HTERT RPE-1 (cell line): Measurements from ENCODE around the gene UBE2J2.

Experiments used
- in situ Hi-C: fragments of 300-500 bp; cut with MboI; formaldehyde crosslinking; loops from 4 replicates; pipeline ENCODE4 v1.14.3; 2020; ENCODE audit warnings: low sequenced_read_pairs

UBE2J2 gene

GRCh38 chr1:1215881-1216605 is 57.6 kb downstream of the UBE2J2 start:
- in situ Hi-C loops: no loop called here

DNA sequence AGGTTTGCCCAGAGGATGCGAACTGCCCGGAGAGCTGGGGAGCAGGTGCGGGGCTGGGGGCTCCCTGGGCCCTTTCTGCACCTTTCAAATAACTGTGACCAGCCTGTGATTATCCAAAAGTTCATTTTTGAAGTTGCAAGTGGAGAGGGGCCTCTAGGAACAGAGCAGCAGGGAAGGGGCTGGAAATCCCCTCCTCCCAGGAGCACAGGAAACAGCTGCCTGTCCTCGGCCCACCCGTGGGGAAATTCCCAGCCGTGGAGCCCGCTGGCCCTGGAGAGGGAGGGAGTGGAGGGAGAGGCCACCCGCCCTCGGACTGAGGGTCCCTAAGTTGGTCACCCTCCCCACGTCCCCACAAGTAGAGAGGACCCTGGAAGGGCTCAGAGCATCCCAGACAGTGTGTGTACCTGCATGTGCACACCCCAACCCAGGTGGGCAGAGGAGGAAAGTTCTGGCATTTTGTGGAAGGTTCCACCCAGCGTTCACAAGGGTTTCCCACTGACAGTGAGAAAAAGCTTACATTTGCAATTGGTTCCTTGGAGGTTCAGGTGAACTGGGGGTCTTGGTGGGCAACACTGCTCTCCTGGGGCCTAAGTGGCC is 58.5 kb downstream of the UBE2J2 start:
- in situ Hi-C loops: no loop called here

DNA sequence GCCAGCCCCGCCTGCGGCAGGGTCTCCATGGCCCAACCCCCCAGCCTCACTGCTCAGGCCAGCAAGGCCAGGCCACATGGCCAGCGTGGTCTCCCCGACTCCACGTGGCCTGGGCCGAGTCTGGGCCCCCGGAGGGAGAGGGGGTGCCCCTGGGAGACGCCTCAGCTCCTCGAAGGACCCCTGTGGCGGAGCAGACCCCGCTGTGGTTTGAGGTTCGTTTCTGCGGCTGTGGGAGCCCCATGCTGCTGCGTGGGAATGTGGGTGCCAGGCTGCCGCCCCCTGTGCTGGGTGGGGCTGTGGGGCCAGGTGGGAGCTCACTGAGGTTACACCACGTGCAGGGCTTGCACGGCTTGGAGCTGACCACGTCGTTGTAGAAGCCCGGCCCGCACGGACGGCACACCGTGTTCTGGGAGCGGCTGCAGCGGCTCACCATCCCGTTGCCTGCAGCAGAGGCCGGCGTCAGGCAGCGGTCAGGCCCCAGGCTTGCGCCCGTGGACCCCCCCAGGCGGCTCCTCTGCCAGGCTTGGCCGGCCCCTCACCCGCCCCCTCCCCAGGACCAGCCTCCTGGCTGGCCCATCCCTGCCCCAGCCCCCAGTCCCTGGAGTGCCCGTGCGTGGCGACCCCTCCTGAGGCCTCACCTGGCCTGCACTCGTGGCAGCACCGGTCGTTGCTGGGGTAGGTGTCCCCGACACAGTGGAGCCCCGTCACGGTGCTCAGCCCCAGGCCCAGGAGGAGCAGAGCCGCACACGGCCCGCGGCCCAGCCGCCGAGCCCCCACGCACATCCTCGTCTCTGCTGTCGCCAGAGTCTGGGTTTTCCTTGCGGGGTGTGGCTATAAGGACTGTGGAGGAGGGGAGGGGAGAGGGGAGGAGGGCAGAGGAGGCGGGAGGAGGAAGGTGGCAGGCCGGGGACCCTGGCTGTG is 60.0 kb downstream of the UBE2J2 start, which contains the start of gene TNFRSF4:
TSS of gene TNFRSF4 (minus strand) at position 809 of the 921 bp plus-strand sequence. CDS start at position 783, 26 bp downstream.
- in situ Hi-C loops: no loop called here

- in situ Hi-C loops: no loop called here
Observed at GRCh38 chr1:1212780-1213344, 60.8 kb downstream of the UBE2J2 start.

- in situ Hi-C loops: no loop called here
Observed at GRCh38 chr1:1211541-1212441, 61.9 kb downstream of the UBE2J2 start.

DNA sequence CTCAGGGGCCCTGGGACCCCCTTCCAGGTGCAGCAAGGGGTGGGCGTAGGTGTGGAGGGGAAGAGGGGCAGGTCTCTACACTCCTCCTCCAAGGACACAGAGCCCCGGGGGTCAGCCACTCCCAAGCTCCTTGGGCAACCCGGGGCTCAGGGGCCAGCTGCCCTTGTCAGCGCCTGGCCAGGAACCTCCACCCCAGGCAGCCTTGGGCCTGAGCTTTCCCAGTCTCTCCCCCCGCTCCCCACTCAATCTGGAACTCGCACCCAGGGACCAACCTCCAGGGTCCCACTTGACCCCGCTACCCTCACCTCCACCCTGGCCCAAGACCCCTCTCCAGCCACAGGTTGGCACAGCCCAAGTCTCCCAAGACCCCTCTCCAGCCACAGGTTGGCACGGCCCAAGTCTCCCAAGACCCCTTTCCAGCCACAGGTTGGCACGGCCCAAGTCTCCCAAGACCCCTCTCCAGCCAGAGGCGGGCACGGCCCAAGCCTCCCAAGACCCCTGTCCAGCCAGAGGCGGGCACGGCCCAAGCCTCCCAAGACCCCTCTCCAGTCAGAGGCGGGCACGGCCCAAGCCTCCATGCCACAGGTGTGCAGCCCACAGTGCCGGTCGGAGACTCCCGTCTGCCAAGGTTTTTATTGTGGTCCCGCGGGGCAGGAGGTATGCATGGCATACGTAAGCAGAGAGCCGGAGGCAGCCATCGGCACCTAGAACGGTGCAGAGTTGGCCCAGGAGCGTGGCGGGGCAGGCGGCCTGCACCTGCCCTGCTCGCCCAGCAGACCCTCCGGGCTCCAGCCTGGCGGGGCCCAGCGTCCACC is 62.7 kb downstream of the UBE2J2 start:
- in situ Hi-C loops: no loop called here

GRCh38 chr1:1208713-1209433 is 64.8 kb downstream of the UBE2J2 start:
- in situ Hi-C loops: no loop called here

GRCh38 chr1:1207571-1207892 is 66.1 kb downstream of the UBE2J2 start:
- in situ Hi-C loops: no loop called here

- in situ Hi-C loops: no loop called here
Observed at GRCh38 chr1:1206966-1207531, 66.6 kb downstream of the UBE2J2 start.

- in situ Hi-C loops: no loop called here
Observed at GRCh38 chr1:1206376-1206965, 67.2 kb downstream of the UBE2J2 start, which contains the start of gene TNFRSF18. Gene TNFRSF18, minus strand, starts transcription at chr1:1206592. Its CDS starts 21 bp downstream, at chr1:1206571.

GRCh38 chr1:1205769-1206375 is 67.8 kb downstream of the UBE2J2 start:
- in situ Hi-C loops: no loop called here

- in situ Hi-C loops: no loop called here
Observed at GRCh38 chr1:1204998-1205768, 68.5 kb downstream of the UBE2J2 start.

DNA sequence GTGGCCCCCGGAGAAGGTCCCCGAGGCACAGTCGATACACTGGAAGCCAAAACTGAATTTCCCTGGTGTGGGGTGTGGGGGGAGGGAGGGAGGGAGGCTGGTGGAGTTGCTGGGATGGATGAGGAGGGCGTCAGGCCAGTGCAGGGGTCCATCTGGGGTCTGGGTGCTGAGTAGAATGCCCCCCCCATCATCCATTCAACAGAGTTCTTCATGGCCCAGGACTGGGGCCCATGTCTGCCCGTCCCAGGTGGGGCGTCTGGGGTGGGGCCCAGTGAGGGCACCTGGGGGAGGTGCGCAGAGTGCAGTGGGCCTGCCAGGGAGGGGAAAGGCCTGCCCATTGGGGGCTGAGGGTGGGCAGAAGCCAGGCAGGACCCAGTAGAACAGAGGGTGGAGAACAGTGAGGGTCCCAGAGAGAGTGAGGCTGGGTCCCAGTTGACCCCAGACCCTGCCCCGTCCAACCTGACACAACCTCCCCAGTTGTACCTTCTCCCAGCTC is 69.2 kb downstream of the UBE2J2 start:
- in situ Hi-C loops: no loop called here
